Stomach (tissue), 4 donors: Measurements from ENCODE around the gene UMAD1.

Experiments used
- CTCF ChIP-seq, 7 experiments: fragments of 450-650 bp in 4 of 7; fragments of 200-600 bp in 3 of 7; sonication (generic) in 3 of 7; IDR thresholded peaks; one replicate each; pipeline ENCODE4 v1.5.1; 2016 to 2019; ENCODE audit warnings: antibody characterized with exemption in 7 of 7, control low read depth in 2 of 7, mild to moderate bottlenecking in 1 of 7
- EP300 ChIP-seq: sonication (generic); formaldehyde crosslinking; IDR thresholded peaks from one replicate; pipeline ENCODE4 v1.6.1; 2017; ENCODE audit warnings: antibody characterized with exemption
- POLR2A ChIP-seq, 4 donors: fragments of 450-650 bp; IDR thresholded peaks; one replicate each; pipeline ENCODE4 v1.6.1; 2016; ENCODE audit warnings: antibody characterized with exemption in 4 of 4, control low read depth in 2 of 4, mild to moderate bottlenecking in 1 of 4, moderate library complexity in 1 of 4
- POLR2AphosphoS5 ChIP-seq, 3 donors: sonication (generic); formaldehyde crosslinking; IDR thresholded peaks; one replicate each; pipeline ENCODE4 v1.6.1; 2016; ENCODE audit warnings: antibody characterized with exemption in 3 of 3

GRCh38 chr7:7671361-7671760 is 30.8 kb downstream of the UMAD1 start:
- no peak for TF ChIP-seq POLR2A (IDR thresholded peaks at IDR 0.05)
- TF ChIP-seq CTCF (IDR thresholded peaks at IDR 0.05), result no peak
- no peak for TF ChIP-seq EP300
- no peak for TF ChIP-seq POLR2AphosphoS5 (IDR thresholded peaks at IDR 0.05)
